SKM-1 (cell line): ENCODE measurements around the gene ADAMTS15.

Experiments
- DNase-seq: peaks from one replicate; lab custom pipeline; 2025; ENCODE audit not compliant: unreplicated experiment; lab: John Stamatoyannopoulos, UW

The ADAMTS15 gene

GRCh38 chr11:130510407-130511006, 62.1 kb downstream of the ADAMTS15 start:
- DNase-seq = no peak

GRCh38 chr11:130511765-130512164, 63.3 kb downstream of the ADAMTS15 start:
- no peak for DNase-seq

GRCh38 chr11:130512662-130513061, 64.2 kb downstream of the ADAMTS15 start:
- no peak for DNase-seq

- no peak for DNase-seq
Measured at GRCh38 chr11:130513132-130513531, 64.7 kb downstream of the ADAMTS15 start.

GRCh38 chr11:130514316-130514715, 65.9 kb downstream of the ADAMTS15 start:
- DNase-seq = no peak

GRCh38 chr11:130514851-130515250, 66.4 kb downstream of the ADAMTS15 start:
- DNase-seq = no peak

GRCh38 chr11:130515829-130516553, 67.5 kb downstream of the ADAMTS15 start:
- no peak for DNase-seq

- DNase-seq = no peak
Measured at GRCh38 chr11:130516554-130517505, 68.4 kb downstream of the ADAMTS15 start.

- DNase-seq = no peak
Measured at GRCh38 chr11:130518164-130518680, 69.8 kb downstream of the ADAMTS15 start.

- no peak for DNase-seq
Measured at GRCh38 chr11:130519128-130519932, 70.9 kb downstream of the ADAMTS15 start.

- DNase-seq = no peak
Measured at GRCh38 chr11:130520271-130520671, 71.8 kb downstream of the ADAMTS15 start.

- DNase-seq = no peak
Measured at GRCh38 chr11:130522284-130522961, 74.0 kb downstream of the ADAMTS15 start.

GRCh38 chr11:130523166-130523565, 74.7 kb downstream of the ADAMTS15 start:
- DNase-seq = no peak

- no peak for DNase-seq
Measured at GRCh38 chr11:130523609-130524008, 75.2 kb downstream of the ADAMTS15 start.

- DNase-seq = no peak
Measured at GRCh38 chr11:130524132-130524790, 75.8 kb downstream of the ADAMTS15 start.

GRCh38 chr11:130525307-130525706, 76.9 kb downstream of the ADAMTS15 start:
- DNase-seq = no peak
